IPS-18a (cell line): ENCODE measurements around the gene HAO1.

Experiments
- H3K27ac ChIP-seq: one replicate; pipeline ENCODE4 v1.5.1; 2013; ENCODE audit warnings: low read length
- H3K27me3 ChIP-seq: one replicate; pipeline ENCODE4 v1.6.1; 2013; ENCODE audit warnings: mild to moderate bottlenecking, low read length; ENCODE audit not compliant: control insufficient read depth, insufficient read depth
- H3K36me3 ChIP-seq: one replicate; pipeline ENCODE4 v1.6.1; 2013; ENCODE audit warnings: low read depth, low read length; ENCODE audit not compliant: control insufficient read depth
- H3K4me1 ChIP-seq: one replicate; pipeline ENCODE4 v1.6.1; 2013; ENCODE audit warnings: low read depth, low read length; ENCODE audit not compliant: control insufficient read depth
- H3K4me3 ChIP-seq: one replicate; pipeline ENCODE4 v1.5.1; 2013; ENCODE audit warnings: low read length
- H3K9ac ChIP-seq: one replicate; pipeline ENCODE4 v1.6.1; 2013; ENCODE audit warnings: mild to moderate bottlenecking, low read length, moderate library complexity
- H3K9me3 ChIP-seq: one replicate; pipeline ENCODE4 v1.6.1; 2013; ENCODE audit warnings: low read depth, low read length; ENCODE audit not compliant: control insufficient read depth

The HAO1 gene

DNA sequence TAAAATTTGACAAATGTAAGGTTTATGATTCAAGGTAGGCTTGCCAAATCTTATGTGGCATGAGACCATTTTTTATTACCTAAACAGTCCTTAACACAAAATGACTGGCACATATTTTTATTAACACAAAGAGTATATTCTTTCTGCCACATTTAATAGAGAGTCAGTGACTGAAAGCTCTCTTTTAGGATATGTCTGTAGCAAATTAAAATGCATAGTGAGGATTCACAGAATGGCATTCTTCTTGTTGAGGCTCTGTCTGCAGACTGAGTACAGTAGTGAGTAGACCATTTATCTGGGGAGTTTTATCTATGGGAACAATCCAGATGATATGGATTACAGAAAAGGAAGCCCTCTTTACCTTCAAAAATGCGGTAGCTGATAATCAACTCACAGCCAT lies 56.5 kb downstream of the HAO1 start:
- Histone ChIP-seq H3K36me3 (no peaks in the 10 kb centered on the region), H3K9ac (no peak overlapping the region), H3K27ac (no peak overlapping the region), H3K9me3 (no peaks in the 10 kb centered on the region), H3K4me1 (no peaks in the 10 kb centered on the region), H3K27me3 (no peaks in the 10 kb centered on the region), H3K4me3 (no peak overlapping the region)

- Histone ChIP-seq H3K36me3 (no peaks in the 10 kb centered on the region), H3K9me3 (no peaks in the 10 kb centered on the region), H3K27ac (no peak overlapping the region), H3K27me3 (no peaks in the 10 kb centered on the region), H3K4me1 (no peaks in the 10 kb centered on the region), H3K4me3 (no peak overlapping the region), H3K9ac (no peak overlapping the region)
These were observed 56.9 kb downstream of the HAO1 start for GRCh38 chr20:7883309-7883708.

GRCh38 chr20:7882076-7882475 lies 58.2 kb downstream of the HAO1 start:
- Histone ChIP-seq H3K9ac (no peak overlapping the region), H3K36me3 (no peaks in the 10 kb centered on the region), H3K27me3 (no peaks in the 10 kb centered on the region), H3K4me3 (no peak overlapping the region), H3K9me3 (no peaks in the 10 kb centered on the region), H3K4me1 (no peaks in the 10 kb centered on the region), H3K27ac (no peak overlapping the region)

DNA sequence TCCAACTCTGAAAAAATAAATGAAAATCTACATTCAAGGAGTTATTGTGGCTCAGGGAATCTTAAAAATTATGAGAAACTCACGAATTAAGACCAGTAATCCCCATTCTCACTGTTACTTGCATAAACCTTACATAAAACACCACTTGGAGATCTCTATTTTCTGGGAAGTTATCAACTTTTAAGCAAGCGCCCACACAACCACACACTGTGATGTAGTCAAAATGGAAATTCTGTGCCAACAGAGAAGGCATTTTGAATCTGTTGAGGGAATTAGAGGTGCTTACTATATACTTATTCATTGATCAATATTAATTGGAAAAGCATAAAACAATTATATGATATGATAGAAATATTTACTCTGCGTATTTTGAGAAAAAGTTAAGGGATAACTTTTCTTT lies 58.7 kb downstream of the HAO1 start:
- Histone ChIP-seq H3K36me3 (no peaks in the 10 kb centered on the region), H3K4me1 (no peaks in the 10 kb centered on the region), H3K27ac (no peak overlapping the region), H3K27me3 (no peaks in the 10 kb centered on the region), H3K9ac (no peak overlapping the region), H3K9me3 (no peaks in the 10 kb centered on the region), H3K4me3 (no peak overlapping the region)

DNA sequence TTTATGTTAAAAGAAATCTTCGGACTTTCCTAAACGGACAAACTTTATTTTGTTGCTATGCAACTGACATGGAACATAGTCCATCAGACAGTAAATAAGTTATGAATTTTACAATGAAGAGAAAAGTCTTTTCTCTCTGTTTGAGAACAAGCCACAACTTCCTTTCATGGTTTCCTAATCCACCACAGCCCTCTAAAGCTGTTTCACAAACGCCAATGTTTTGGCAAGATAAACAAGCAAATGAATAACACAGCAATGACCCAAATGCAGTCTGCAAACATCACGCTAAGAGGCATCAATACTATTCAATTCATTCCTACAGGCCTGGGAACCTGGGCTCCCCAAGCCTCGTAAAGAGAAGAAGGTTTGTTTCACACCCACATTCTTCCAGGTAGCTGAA lies 60.4 kb downstream of the HAO1 start:
- H3K4me3 ChIP-seq, result no peak overlapping the region
- H3K9me3 ChIP-seq, result no peaks in the 10 kb centered on the region
- H3K4me1 ChIP-seq, result no peaks in the 10 kb centered on the region
- no peak overlapping the region for H3K9ac ChIP-seq
- H3K27ac ChIP-seq, result no peak overlapping the region
- no peaks in the 10 kb centered on the region for H3K27me3 ChIP-seq
- no peaks in the 10 kb centered on the region for H3K36me3 ChIP-seq

DNA sequence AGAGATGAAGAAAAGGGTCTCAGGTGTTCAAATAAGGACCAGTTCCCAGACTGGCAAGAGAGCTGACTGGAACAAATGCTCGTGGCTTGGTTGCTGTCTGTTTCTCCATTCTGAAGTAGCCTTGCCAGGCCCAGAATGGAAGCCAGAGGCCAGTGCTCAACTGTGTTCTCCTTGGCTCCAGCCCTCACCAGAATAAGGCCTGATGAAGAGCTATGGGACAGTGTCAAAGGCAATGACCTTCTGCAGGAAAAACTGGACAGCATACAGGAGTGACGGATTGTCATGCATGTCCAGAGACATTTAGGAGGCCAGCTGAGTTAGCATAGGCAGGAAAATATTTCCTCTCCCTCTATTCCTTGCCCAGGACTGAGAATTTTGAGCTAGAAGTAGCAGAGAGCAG lies 72.2 kb downstream of the HAO1 start:
- no peaks in the 10 kb centered on the region for H3K36me3 ChIP-seq
- H3K4me1 ChIP-seq, result no peaks in the 10 kb centered on the region
- no peaks in the 10 kb centered on the region for H3K9me3 ChIP-seq
- H3K9ac ChIP-seq, result no peak overlapping the region
- no peak overlapping the region for H3K4me3 ChIP-seq
- H3K27me3 ChIP-seq, result no peaks in the 10 kb centered on the region
- no peak overlapping the region for H3K27ac ChIP-seq

DNA sequence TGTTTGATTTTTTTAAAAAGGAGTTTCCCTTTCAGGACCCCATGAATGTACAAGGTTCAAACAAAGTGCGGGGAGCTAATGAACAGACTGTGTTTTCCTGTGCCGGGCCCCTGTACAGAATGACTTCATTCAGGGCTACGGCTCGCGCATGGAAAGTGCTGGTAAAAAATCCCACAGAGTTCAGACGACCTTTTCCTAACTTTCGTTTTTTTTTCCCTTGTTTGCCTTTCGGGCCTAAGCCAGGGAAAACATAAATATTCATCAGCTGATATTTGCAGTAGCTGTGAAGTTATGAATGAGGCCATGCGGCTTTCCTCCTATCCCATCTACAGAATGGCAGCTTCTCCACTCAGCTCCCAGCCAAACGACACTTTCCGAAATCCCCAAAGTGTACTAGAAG lies 74.0 kb downstream of the HAO1 start:
- Histone ChIP-seq H3K4me3 (no peak overlapping the region), H3K9ac (no peak overlapping the region), H3K27ac (no peak overlapping the region), H3K9me3 (no peaks in the 10 kb centered on the region), H3K36me3 (no peaks in the 10 kb centered on the region), H3K4me1 (no peaks in the 10 kb centered on the region), H3K27me3 (no peaks in the 10 kb centered on the region)

GRCh38 chr20:7859356-7859802 lies 80.9 kb downstream of the HAO1 start:
- Histone ChIP-seq H3K27me3 (no peaks in the 10 kb centered on the region), H3K4me1 (no peaks in the 10 kb centered on the region), H3K4me3 (no peak overlapping the region), H3K27ac (no peak overlapping the region), H3K9ac (no peak overlapping the region), H3K36me3 (no peaks in the 10 kb centered on the region), H3K9me3 (no peaks in the 10 kb centered on the region)

- no peaks in the 10 kb centered on the region for H3K27me3 ChIP-seq
These were observed 81.5 kb downstream of the HAO1 start for GRCh38 chr20:7858734-7859250.

GRCh38 chr20:7856756-7857155 lies 83.5 kb downstream of the HAO1 start:
- Histone ChIP-seq H3K4me1 (no peaks in the 10 kb centered on the region), H3K4me3 (no peak overlapping the region), H3K27me3 (no peaks in the 10 kb centered on the region), H3K27ac (no peak overlapping the region), H3K9ac (no peak overlapping the region), H3K36me3 (no peaks in the 10 kb centered on the region), H3K9me3 (no peaks in the 10 kb centered on the region)

More at GRCh38 chr20:7858734-7859250, 81.5 kb downstream of the HAO1 start:
- Histone ChIP-seq H3K4me3 (no peak overlapping the region), H3K36me3 (no peaks in the 10 kb centered on the region), H3K27ac (no peak overlapping the region), H3K4me1 (no peaks in the 10 kb centered on the region), H3K9me3 (no peaks in the 10 kb centered on the region), H3K9ac (no peak overlapping the region)

DNA sequence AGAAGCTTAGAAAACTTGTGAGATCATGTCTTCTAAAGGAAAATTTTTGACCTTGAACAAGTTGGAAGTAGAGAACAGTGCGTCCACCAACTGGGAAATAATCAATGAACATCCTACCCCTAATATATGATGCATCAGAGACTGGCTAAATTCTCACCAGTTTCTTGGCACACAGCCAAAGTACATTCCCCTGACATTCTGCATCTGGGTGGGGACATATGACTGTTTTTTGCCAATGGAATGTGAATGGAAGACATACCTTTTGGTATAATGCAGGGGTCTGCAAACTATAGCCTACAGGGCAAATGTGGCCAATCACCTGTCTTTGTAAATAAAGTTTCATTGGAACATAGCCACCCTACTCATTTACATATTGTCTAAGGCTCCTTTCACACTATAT lies 84.7 kb downstream of the HAO1 start:
- Histone ChIP-seq H3K4me3 (no peak overlapping the region), H3K36me3 (no peaks in the 10 kb centered on the region), H3K27ac (no peak overlapping the region), H3K4me1 (no peaks in the 10 kb centered on the region), H3K9ac (no peak overlapping the region), H3K27me3 (no peaks in the 10 kb centered on the region), H3K9me3 (no peaks in the 10 kb centered on the region)

GRCh38 chr20:7853493-7853892 lies 86.8 kb downstream of the HAO1 start:
- Histone ChIP-seq H3K36me3 (no peaks in the 10 kb centered on the region), H3K27me3 (no peaks in the 10 kb centered on the region), H3K9ac (no peak overlapping the region), H3K9me3 (no peaks in the 10 kb centered on the region), H3K27ac (no peak overlapping the region), H3K4me3 (no peak overlapping the region), H3K4me1 (no peaks in the 10 kb centered on the region)
